Measurements from ENCODE around the gene APBB1. TPM values are rescaled to one million over a fixed set of nuclear protein-coding genes. Genes with fewer than 3 reads are reported as not detected.

Gene APBB1
- total RNA-seq, 2 donors from 2014 or later = 79.8 to 80.9 TPM

DNA sequence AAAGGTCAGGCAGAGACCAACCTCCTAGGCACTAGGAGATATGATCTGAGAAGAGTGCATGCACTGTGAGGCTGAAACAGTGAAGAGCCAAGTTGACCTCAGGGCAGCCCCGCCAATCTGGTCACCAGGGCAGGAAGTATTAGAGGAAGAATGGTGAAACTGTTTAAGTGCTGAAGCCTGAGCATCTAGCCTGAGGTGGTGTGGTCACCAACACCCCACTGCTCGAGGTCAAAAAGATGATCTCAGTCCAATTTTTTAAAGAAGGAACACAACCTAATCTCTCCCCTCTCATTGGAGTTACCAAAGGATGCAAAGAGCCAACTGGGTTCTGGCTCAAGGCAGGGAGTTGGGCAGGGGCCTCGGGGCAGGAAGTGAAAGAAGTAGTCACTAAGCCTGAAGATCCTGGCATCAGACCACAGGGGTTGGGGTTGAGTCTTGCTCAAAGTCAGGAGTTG, 4.0 kb downstream of the APBB1 start:
- Histone ChIP-seq H3K27me3 (no peaks in the 10 kb centered on the region), H3K9me3 (no peaks in the 10 kb centered on the region), H3K36me3 (peaks cover 14% of the 10 kb centered on the region), H3K4me1 (peaks cover 0 to 28% of the 10 kb centered on the region in 2 donors), H3K27ac (no peak overlapping the region), H3K4me3 (no peak overlapping the region)
- TF ChIP-seq, protein P1, sequence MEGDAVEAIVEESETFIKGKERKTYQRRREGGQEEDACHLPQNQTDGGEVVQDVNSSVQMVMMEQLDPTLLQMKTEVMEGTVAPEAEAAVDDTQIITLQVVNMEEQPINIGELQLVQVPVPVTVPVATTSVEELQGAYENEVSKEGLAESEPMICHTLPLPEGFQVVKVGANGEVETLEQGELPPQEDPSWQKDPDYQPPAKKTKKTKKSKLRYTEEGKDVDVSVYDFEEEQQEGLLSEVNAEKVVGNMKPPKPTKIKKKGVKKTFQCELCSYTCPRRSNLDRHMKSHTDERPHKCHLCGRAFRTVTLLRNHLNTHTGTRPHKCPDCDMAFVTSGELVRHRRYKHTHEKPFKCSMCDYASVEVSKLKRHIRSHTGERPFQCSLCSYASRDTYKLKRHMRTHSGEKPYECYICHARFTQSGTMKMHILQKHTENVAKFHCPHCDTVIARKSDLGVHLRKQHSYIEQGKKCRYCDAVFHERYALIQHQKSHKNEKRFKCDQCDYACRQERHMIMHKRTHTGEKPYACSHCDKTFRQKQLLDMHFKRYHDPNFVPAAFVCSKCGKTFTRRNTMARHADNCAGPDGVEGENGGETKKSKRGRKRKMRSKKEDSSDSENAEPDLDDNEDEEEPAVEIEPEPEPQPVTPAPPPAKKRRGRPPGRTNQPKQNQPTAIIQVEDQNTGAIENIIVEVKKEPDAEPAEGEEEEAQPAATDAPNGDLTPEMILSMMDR (IDR thresholded peaks at IDR 0.05) = no peak
- DNase-seq (ENCODE audit: low spot score) = no peak

DNA sequence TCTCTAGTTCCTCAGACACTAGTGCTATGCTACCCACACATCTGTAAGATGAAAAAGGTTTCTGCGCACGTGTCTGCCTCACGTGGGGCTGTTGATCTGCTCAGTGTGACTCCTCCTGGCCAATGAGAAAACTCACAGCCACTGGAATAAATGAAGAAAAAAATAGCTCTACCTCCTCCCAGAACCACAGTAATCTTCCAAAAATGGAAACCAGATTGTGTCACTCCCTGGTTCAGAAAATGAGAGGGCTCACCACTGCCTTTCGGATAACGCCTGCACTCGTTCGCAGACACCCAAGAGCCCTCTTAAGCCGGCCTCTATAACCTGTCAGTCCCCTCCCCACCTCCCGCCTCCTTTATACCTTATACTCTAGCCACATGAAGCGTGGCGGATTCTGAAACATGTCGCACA, 5.1 kb downstream of the APBB1 start:
- Histone ChIP-seq H3K27me3 (no peaks in the 10 kb centered on the region), H3K36me3 (peaks cover 22% of the 10 kb centered on the region), H3K9me3 (no peaks in the 10 kb centered on the region), H3K27ac (no peak overlapping the region), H3K4me3 (no peak overlapping the region), H3K4me1 (peaks cover 0 to 23% of the 10 kb centered on the region in 2 donors)
- no peak for DNase-seq (ENCODE audit: low spot score)
- TF ChIP-seq, protein P1 (IDR thresholded peaks at IDR 0.05) = no peak

DNA sequence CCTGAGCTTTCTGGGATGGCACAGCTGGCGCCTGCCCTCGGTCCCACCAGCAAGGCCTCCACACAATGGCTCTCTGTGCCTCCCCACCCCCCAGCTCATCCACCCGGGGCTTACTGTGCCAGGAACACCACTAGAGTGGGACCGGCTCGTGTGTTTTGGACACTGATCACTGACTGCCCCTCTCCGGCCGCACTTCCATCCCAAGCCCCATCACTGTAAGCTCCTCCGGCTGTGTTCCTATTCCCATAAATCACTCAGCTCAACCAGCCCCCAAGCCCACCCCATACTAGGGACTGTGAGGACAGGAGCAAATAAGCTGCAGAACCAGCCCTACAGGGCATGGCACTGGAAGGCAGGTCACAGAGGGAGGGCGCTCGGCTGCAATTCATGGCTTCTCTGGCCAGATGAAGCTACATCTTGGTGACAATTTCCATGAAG, 7.3 kb downstream of the APBB1 start:
- TF ChIP-seq, protein P1 (IDR thresholded peaks at IDR 0.05) = no peak
- no peaks in the 10 kb centered on the region for H3K27me3 ChIP-seq
- no peak overlapping the region for H3K4me3 ChIP-seq
- H3K9me3 ChIP-seq = no peaks in the 10 kb centered on the region
- no peak overlapping the region for H3K27ac ChIP-seq
- H3K36me3 ChIP-seq = peaks cover 22% of the 10 kb centered on the region
- peaks cover 0 to 12% of the 10 kb centered on the region in 2 donors for H3K4me1 ChIP-seq
- DNase-seq (ENCODE audit: low spot score) = no peak

DNA sequence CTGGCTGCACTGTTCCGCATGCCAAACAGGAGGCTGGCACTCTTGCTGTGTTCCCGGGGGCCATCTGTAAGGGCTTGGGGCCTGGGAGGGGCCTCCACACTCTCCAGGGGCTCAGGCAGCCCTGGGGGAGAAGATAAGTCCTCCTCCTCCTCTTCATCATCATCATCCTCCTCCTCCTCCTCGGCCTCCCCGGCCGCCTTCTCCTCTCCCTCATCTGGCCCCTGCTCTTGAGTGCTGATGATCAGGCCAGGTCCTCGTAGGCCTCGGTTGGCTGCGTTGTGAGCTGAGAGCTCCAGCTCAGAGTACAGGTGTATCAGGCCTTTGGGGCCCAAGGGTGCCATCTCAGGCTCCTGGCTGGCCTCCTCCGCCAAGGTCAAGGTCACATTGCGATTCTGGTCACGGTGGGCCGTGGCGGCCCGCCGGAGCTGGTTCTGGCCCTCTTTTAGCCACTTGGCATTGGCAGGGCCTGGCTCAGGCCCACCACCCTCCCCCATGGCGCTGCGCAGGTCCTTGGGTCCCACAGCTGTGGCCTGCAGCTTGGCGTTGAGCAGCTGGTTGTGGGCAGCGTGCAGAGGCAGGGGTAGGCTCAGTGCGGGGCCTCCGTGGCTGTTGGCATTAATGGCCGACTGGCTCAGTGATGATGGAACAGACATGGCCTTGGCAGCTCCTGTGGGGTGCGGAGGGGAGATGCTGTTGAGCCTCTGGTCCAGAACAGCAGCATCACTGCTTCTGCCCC, 8.0 kb downstream of the APBB1 start:
- DNase-seq (ENCODE audit: low spot score) = no peak
- TF ChIP-seq, protein P1 (IDR thresholded peaks at IDR 0.05) = no peak
- H3K27ac ChIP-seq = no peak overlapping the region
- no peaks in the 10 kb centered on the region for H3K9me3 ChIP-seq
- no peaks in the 10 kb centered on the region for H3K27me3 ChIP-seq
- H3K4me1 ChIP-seq = peaks cover 0 to 6% of the 10 kb centered on the region in 2 donors
- H3K36me3 ChIP-seq = peaks cover 22% of the 10 kb centered on the region
- no peak overlapping the region for H3K4me3 ChIP-seq

DNA sequence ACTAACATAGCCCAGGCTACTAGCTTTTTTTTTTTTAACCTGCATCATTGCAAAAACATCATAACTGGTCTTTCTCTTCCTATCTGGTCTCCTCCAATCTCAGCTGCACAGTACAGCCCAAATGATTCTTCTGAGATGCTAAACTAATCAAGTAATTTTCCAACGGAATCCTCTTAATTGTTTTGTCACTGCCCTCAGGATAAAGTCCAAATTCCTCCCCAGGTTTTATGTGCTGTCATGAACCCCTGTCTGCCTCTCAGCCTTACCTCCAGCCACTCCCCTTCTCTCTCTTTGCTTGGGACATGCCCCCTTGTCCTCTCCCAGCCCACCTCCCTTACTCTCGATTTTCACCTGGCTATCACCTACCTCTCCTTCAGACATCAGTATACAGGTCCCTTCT, 12.5 kb downstream of the APBB1 start:
- no peak for DNase-seq (ENCODE audit: low spot score)
- TF ChIP-seq, protein P1 (IDR thresholded peaks at IDR 0.05) = no peak
- no peaks in the 10 kb centered on the region for H3K9me3 ChIP-seq
- no peak overlapping the region for H3K4me3 ChIP-seq
- peaks cover 35% of the 10 kb centered on the region for H3K36me3 ChIP-seq
- no peaks in the 10 kb centered on the region for H3K27me3 ChIP-seq
- H3K4me1 ChIP-seq = peaks cover 0 to 16% of the 10 kb centered on the region in 2 donors
- no peak overlapping the region for H3K27ac ChIP-seq

All from right atrium auricular region (tissue), 2 donors.